Activated T-helper 1 cell treated with anti-CD3 and anti-CD28 coated beads, Interleukin-2, amount 50 U/mL, for 16 hours (primary cell): ENCODE data around the gene MATR3.

Source experiments
- DNase-seq, 2 donors: peaks; one replicate each; pipeline ENCODE4 v3.0.0-alpha.2; 2020; ENCODE audit warnings: low read depth in 1 of 2, low spot score in 1 of 2

Gene MATR3

DNA sequence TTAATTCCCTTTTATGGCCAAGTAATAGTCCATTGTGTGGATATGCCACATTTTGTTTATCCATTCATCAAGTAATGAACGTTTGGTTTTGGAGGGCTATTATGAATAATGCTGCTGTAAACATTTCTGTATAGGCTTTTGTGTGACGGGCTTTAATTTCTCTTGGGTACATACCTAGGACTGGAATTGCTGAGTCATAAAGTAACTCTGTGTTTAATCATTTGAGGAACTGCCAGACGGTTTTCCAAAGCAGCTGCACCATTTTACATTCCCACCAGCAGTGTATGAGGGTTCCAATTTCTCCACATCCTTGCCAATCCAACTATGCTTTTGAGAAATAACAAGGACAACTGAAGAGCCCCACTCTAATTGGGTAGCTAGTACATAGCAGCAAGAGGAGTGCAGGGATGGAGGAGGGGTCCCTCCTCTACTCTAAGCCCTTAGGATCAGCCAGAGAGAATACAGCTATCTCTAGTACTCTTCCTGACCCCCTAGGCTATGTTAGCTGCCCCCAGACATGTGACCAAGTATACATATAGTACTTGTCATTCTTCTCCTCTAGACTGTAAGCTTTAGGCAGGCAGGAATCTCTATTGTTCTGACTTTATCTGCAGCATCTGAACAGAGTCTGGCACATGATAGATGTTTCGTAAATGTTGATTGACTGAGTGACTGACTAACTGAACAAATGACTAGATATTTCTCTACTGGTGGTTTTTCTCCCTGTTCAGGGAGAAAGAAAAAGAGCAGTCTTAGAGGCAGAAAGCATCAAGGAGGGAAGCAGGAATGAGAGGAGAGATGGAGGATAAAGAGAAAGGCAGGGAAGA, 22.1 kb upstream of the MATR3 start:
- no peak for DNase-seq

DNA sequence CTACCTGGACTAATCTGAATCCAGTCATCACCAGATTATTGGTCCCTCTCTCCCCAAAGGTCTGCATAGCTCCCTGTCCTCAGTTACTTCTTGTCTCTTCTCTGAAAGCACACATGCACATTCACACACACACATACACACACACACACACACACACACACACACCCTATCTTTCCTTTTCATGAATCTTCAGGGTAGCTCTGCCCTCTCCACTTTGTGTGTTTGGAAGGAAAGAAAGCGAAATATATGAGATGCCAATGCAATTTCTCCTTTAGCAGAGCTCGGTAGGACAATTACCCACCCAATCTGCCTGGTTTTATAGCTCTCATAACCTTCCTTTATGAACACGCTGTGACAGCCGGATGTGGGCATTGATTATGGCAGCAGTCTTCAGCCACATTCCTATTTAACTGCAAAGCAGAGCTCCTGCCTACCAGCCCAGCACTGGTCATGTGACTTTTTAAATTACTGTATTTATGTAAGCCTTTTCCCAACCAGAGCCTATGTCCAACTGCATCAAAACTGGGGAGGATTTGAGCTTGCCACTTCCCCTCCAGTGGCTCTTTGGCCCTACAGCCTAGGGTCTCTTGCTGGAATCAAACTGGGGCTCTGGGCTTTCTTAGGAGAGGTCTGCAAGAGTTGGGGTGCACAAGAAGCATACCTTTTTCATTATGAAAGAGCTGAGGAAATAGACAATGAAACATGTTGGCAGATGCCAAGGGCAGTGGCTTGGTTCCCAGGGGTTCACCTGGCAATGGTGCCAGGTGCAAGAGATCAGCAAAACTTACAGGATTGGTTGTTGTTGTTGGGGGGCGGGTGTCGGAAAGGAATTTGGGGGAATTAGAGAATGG, 20.8 kb upstream of the MATR3 start:
- DNase-seq: no peak

DNA sequence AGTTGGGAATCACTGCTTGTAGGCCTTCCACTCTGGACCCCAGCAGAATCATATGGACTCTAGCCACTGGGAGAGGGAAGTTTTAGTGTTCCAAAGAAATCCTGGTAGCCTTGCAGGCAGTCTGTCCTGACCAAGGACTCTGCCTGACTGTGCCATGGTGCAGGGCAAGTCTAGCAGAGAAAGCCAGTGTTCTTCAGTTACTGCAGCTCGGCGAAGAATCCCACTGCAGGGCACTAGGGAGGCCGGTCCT, 20.3 kb upstream of the MATR3 start:
- DNase-seq: no peak

DNA sequence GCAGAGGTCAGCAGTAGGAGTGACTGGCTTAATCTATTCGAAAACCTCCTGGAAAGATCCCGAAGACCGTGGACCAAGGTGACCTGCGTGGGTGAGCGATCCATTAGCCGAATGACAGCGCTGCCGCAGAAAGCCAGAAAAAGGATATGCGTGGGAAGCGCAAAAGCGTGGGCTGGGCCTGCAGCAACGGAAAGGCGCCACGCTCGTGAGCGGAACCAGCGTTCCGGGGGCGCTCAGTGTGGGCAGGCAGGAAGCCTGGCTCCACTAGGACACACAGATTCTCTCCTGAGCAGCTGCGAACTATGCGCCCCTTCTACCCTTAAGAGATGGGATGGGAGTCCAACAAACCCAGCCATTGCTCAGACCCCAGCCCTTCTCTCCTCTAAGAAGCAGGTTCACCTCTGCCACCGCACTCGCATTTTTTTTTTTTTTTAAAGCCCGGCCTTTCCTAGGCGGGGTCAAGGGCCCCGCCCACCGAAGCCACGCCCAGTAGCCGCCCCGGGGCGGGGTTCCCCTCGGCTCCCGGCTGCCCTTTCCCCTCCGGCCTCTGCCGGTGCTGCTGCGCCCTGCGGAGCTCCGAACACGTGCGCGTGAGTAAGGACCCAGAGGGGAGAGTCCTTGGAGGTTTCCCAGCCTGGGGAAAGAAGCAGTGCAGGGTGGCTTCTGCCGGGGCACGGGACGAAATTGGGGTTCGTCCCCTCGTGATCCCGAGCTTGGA, 19.8 kb upstream of the MATR3 start:
- DNase-seq: peak; percentile 65 to 80

DNA sequence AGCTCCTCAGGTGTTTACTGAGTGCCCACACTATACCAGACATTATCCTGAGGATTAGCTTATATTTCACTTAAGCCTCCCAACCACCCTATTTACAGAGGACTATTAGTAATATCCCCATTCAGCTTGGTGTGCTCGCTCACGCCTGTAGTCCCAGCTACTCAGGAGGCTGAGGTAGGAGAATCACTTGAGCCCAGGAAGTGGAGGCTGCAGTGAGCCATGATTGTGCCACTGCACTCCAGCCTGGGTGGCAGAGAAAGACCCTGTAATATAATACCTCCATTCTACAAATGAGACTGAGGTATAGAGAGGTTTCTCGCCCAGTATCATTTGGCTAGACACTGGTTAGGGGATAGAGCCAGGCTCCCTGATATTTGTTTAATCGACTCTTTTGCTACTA, 18.0 kb upstream of the MATR3 start:
- no peak for DNase-seq

DNA sequence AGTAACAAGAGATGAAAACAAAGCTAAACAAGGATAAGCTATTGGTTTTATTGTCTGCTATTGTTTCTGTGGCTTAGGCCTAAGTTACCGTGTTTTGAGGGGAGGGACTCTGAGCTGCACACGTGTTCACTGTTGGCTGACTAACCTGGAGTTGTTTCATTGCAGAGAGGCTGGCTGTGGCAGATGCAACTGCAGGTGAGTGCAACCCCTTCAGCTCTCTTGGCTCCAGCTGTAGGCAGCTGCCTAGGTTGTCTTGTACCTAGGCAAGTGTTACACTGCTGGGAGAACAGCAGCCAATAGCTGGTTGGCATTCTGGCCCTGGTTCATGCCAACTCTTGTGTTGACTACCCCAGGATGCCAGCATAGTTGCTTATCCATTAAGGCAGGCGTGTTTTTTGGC, 17.6 kb upstream of the MATR3 start:
- DNase-seq: no peak

DNA sequence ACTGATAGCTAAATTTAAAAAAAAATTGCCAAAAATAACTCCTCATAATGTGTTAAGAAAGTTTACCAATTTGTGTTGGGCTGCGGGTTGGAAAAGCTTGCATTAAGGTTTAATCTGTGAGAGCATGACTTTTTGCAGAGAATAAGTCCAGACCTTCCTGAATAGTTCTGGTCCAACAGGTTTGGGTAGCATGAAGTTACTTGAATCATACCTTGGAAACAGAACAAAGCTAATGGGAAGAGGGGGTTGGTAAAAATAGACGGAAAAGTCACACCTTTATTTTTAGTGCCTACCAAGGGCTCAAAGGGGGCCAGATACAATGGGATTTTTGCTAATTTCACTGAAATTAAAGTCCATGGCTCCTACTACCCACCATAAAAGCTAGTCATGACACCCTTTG, 17.1 kb upstream of the MATR3 start:
- no peak for DNase-seq

DNA sequence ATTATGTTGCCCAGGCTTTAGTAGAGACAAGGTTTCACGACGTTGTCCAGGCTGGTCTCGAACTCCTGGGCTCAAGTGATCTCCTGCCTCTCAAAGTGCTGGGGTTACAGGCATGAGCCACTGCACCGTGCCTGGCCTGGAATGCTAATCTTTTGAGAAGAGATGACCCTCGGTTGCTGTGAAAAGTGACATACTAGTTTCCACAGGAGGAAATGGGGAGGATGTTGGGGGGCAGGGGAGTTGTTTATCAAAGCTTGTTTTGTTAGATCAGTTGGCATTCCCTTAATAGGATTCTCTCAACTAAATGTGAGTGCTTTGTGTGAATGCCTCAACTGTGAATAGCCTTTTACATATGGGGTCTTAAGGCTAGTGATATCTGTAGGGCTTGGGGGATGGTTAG, 16.4 kb upstream of the MATR3 start:
- no peak for DNase-seq

DNA sequence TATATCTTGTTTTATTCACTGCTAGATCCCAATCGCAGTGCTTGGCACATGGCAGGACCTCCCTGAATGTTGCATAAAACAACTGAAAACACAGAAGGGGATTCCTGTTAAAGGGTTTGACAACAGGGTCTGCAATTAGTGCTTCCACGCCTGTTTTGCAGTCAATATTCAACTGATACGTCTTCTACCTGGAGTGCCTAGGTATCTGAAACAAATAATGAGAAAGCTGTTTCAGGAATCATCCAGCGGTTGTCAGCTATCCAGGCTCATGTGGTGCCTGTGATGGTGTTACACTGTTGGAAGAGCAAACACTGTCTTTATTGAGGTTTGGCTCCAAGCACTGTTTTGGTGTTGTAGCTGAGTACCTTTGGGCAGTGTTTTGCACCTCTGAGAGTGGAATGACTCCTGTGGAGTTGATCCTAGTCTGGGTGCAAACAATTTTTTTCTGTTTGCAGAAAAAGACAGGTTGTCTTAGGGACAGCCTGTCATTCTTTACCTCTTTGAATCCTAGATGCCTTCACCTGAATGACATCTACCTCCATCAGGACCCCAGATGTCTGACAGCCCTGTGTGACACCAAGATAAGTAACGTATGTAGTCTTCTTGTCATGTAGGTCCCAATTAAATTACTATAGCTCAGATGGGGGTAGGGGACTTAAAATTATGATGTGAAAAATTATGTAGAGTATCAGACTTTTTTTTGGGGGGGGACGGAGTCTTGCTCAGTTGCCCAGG, 14.8 kb upstream of the MATR3 start:
- DNase-seq: no peak

DNA sequence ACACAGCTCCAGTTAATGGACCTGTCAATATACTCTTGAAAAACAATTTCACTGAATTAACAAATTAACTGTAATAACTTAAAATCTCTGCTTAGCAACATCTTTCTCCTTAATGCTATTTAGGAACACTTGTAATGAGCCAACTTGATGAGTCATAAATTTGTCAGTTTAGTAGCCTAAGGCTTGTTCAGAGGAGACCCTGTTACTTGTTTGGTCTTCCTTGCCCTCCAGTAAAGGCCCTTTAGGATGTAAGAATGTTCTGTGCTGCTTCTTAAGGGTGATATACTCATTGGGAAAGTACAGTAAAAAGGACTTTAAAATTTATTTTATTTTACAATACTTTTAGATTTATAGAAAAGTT, 11.4 kb upstream of the MATR3 start:
- no peak for DNase-seq

DNA sequence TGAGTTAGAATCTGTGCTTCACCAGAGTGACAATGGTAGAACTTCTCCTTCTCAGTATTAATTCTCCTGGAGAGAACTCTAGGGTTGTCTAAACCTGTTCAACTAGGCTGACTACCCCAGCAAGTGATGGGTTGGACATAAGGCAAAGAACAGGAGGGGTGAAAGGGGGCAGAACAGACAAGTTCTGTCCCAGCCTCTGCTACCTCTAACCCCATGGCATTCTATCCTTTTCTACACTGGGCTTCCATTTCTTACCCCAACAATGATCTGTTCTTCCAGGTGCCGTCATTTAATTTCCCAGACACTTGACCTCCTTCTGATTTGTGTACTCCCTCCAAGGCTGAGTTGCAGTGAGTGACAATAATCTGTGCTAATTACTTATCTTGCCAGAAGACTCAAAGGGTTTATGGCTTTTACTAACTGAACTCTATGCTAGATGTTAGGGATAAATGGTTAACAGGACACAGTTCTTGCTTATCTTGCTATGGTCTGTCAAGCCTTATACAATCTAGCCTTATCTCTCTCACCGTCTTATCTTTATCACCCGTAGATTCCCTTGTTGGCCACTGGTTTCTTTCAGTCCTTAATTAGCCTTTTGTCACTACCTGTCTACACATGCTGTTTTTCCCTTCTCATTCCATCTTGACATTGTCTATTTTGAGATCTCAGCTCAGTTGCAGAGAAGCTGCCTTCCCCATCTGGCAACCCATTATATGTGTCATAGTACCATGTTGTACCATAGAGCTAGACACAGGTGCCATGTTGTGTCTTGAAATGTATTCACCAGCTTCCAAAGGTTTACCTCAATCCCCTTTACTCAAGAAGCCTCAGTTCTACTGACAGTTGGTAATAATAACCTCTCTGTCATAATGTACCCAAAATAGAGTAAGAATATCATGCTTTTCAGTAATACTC, 10.0 kb upstream of the MATR3 start:
- DNase-seq: no peak

DNA sequence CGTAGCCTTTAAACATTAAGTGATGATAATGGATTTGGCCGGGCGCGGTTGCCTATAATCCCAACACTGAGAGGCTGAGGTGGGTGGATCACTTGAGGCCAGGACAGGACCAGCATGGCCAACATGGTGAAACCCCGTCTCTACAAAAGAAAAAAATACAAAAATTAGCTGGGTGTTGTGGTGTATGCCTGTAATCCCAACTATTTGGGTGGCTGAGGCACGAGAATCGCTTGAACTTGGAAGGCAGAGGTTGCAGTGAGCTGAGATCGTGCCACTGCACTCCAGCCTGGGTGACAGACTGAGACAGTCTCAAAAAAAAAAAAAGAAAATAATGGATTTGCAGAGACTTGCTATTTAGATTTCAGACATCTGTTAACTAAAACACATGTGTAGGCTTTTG, 9.2 kb upstream of the MATR3 start:
- no peak for DNase-seq

DNA sequence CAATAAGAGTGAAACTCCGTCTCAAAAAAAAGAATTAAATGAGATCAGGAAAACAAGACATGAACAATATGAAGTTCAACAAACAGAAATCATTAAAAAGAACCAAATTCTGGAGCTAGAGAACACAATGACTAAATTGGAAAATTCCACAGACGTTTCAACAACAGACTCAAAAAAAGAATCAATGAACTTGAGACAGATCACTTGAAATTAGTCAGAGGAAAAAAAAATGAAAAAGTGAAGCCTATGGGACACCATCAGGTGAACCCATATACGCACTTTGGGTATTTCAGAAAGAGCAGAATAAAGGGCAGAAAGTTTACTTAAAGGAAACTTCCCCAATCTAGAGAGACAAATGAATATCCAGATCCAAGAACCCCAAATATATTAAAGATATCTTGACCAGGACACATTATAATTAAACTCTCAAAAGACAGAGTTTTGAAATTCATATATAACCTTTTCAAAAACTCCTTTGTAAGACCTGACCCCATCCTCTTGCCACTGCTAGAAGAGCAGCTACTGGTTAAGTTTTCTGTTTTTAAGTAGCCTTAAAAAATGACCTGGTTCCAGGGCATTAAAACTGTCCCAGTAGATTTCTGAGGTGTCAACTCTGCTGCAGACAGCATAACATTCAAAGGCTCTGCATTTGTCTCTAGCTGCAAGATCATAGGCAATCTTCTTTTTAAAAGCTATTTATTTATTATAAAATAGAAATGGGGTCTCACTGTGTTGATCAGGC, 7.7 kb upstream of the MATR3 start:
- DNase-seq: no peak

DNA sequence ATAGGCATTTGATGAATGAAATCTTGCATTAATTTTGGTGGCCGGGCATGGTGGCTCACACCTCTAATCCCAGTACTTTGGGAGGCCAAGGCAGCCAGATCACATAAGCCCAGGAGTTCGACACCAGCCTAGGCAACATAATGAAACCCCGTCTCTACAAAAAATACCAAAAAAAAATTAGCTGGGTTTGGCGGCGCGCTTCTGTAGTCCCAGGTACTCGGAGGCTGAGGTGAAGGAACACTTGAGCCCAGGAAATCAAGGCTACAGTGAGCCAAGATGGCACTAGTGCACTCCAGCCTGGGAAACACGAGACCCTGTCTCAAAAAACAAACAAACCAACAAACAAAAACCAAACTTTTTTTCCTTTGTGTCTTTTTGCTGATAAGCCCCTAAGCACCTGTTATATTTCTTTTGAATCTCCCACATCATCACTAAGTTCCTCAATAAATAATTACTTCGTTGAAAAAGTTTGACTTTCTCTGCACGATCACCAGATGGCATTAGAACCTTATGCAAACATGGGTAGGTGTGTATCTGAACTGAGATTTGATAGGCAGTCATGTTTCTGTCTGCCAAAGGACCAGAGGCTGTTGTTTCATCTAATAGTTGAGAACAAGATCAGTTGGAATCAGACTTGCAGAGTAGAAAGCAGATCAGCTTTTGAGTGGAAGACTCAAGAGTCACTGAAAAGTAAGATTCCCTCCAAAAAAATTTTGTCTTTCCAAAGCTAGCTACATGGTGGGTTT, 5.5 kb upstream of the MATR3 start:
- no peak for DNase-seq

DNA sequence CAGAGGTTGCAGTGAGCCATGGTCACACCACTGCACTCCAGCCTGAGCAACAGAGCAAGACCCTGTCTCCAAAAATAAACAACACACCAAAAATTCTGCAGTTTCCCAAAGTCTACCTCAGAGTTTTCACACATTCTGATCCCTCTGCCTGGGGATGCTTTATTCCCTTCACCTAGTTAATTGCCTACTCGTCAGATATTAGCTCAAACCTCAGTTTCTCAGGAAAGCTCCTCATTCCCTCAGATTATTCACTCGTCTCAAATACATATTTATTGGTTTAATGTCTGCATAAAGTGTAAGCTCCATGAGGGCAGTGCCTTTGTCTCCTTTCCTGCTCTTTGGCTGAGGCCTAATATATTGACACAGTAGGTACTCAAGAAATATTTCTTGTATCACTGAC, 2.5 kb upstream of the MATR3 start:
- no peak for DNase-seq

DNA sequence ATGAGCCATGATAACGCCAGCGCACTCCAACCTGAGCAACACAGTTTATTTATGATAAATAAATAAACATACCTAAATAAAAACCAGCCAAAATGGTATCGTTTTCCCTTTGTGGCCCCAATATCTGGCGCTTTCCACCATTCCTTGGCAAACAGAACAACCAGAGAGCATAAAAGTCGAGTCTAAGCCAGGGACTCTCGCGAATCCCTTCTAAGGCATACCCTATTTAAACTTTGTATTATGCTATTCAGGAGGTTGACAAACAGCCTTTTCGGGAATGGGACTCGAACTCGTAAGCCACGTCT, 386 bp upstream of the MATR3 start:
- no peak for DNase-seq

DNA sequence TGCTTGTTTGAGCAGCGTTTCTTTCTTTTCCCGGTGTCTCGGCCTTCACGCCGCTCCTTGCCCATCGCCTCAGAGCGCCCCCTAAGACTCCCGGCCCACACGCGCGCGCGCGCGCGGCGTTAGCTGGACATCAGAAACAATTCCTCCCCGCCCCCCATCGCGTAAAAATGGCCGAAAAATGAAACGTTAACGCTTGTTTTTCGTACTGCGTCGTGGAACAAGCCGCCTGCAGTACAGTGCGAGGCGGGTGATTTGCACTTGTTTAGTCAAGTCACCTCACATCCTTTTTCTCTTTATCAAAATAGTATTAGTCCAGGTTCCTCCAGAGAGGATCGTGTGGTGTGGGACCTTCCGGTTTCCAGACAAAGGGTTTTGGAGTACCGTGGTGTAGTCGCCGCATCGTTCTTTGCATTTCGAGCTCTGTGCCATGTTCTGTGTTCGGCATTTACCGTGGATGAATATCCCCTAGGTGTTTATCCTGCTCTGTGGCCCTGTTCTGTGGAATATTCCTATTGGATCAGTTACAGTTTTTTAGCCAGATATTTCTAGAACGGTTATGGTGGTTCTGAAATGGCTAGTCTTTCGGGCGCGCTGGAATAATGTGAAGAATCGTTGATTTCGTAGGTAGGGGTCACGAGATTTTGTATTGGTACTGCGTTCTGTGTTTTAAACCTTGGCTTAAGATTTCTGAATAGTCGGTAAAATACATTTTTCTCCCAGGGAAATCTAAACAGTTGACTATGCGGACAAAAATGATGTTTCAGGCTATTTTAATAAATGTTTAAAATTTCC, 1.0 kb downstream of the MATR3 start:
- peak; percentile 25 to 39 for DNase-seq

DNA sequence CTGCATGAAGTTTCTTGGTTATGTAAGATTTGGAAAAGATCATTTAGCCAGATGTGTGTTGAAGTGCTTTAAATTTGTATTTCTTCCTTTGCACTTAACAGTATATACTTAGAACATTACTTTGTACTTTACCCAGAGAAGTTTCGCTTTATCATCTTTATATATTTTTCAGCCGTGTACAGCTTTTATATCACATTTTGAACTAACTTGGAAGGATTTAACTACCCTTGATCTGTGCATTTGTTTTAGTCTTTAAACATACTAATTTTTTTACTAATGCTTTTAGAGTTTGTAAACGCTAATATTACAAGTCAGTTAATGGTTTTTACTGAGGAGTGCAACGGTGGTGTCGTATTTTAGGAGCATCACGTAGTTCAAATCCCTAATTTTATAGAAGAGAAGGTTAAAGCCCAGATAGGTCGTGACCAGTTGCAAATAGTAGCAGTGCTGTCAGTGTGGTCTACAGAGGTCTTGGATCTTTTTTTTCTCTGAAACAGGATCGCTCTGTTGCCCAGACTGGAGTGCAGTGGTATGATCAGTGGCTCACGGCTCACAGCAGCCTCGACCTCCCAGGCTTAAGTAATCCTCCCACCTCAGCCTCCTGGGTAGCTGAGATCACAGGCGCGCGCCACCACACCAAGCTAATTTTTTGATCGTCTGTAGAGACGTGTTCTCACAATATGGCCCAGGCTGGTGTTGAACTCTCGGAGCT, 2.0 kb downstream of the MATR3 start:
- no peak for DNase-seq
